GM13977 (cell line): ENCODE measurements around the gene P2RY2.
A peak's percentile ranks its signal among the peaks of the same experiment; 100 is the strongest.

Source experiments
- DNase-seq: peaks from one replicate; pipeline ENCODE4 v3.0.0; 2012; ENCODE audit warnings: low spot score
- in situ Hi-C: fragments of 300-500 bp; cut with MboI; formaldehyde crosslinking; loops from one replicate; pipeline ENCODE4 v1.12.0; 2022; ENCODE audit warnings: low sequenced_read_pairs, low pct_unique_long_range_greater_than_20kb, mixed read lengths, inconsistent platforms; ENCODE audit not compliant: unreplicated experiment
- TF ChIP-seq, protein P1 (sequence below): IDR thresholded peaks from 2 replicates; pipeline ENCODE4 v1.5.1; 2012; ENCODE audit warnings: mild to moderate bottlenecking, control low read depth; ENCODE audit not compliant: insufficient read depth; ENCODE audit errors: extremely low read depth, missing control alignments

P2RY2 gene

DNA sequence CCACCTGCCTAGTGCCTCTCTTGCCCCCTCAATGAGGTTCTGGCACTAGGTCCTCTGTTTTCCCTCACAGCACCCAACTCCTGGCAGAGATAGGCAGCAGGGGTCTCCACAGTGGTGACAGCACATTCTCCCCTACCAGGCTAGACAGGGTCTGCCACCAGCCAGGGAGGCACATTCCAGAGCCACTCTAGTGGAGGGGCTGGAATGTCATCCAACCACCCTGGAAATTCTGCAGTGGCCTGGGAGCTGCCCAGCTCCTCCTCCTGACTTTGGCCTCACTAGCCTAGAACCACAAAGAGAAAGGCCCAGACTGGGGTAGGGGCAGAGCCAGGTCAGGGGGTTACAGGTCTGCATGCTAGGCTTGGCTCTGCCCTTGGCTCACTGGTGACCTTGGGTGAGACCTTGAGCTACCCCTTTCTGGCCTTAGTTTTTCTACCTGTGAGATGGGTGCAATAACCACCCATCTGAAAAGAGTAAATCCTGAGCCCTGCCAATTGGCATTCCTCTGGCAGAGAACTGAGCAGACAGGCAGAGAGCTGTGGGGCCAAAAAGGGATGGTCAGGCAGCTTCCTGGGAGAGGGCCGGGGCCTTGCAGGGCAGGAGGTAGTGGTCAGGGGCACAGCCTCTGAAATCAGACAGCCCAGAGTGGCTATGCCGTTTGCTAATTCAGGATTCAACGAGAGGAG lies 7.1 kb downstream of the P2RY2 start:
- TF ChIP-seq, protein P1, sequence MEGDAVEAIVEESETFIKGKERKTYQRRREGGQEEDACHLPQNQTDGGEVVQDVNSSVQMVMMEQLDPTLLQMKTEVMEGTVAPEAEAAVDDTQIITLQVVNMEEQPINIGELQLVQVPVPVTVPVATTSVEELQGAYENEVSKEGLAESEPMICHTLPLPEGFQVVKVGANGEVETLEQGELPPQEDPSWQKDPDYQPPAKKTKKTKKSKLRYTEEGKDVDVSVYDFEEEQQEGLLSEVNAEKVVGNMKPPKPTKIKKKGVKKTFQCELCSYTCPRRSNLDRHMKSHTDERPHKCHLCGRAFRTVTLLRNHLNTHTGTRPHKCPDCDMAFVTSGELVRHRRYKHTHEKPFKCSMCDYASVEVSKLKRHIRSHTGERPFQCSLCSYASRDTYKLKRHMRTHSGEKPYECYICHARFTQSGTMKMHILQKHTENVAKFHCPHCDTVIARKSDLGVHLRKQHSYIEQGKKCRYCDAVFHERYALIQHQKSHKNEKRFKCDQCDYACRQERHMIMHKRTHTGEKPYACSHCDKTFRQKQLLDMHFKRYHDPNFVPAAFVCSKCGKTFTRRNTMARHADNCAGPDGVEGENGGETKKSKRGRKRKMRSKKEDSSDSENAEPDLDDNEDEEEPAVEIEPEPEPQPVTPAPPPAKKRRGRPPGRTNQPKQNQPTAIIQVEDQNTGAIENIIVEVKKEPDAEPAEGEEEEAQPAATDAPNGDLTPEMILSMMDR: no peak
- in situ Hi-C loops: no loop called here
- DNase-seq: no peak

DNA sequence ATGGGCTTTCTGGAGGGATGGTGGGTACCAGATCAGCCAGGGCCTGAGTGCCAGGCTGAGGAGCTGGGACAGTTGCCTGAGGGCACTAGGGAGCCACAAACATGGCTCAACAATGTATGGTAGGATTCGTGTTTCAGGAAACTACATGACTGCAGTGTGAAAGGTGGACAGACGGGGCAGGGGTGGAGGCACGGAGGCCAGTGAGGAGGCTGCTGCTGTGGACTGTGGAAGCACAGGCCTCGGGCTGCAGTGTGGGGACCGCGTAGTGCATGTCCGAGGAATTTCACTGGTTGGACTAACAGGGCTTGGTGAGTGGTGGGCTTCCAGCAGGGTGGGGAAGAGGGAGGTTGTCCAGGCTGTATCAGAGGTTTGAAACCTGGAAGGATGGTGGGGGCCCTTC lies 7.8 kb downstream of the P2RY2 start:
- in situ Hi-C loops: no loop called here
- DNase-seq: no peak
- TF ChIP-seq, protein P1: no peak

DNA sequence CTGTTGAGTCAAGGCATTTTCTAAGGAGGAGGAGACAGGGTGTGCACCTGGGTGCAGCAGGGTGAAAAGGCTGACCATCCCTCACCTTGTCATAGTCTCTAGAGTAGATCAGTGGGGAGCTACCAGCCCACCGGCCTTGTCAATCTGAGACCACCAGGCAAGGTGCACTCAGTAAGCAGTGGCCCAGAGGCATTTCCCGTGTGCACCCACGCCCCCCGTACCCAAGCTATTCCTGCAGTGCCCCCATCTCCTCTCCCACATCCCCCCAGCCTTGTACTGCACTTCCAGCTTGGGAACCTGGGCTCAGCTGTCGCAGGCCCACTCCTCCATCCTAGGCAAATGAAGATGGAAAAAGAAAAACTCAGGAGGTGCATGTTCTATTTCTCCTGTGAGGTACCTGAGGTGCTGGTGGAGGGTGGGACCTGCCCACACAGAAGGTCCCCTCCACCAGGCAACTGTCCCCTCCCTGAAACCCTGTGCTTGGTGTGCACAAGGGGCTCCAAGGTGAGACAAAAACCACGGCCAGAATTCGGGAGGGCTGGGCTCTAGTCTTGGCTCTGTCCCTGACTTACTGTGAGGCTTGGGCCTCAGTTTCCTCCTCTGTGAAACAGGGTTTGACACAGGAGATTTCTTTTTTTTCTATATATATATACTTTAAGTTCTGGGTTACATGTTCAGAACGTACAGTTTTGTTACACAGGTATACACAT lies 8.4 kb downstream of the P2RY2 start:
- in situ Hi-C loops: no loop called here
- TF ChIP-seq, protein P1: no peak
- DNase-seq: no peak

DNA sequence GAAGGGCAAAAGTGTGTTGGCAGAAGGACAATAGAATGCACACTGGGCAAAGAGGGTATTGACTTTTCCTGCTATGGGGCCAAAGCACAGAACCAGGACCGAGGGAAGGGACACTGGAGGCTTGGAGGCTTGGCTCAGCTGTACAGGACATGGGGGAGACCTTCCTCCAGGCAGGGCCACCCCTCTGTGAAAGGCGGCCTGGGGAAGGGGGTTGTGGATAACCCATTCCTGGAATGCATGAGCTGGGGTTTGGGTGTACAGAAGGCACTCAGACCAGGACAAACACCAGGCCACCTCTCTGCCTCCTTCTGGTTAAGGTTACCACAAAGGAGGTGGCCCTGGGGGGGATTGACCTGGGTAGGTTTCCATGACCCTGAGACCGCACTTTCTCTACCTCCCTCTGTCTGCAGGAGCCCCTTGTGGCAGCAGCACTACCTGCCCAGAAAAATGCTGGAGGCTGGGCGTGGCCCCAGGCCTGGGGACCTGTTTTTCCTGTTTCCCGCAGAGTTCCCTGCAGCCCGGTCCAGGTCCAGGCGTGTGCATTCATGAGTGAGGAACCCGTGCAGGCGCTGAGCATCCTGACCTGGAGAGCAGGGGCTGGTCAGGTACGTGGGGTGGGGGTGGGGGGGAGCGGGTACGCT lies 9.6 kb downstream of the P2RY2 start:
- in situ Hi-C loops: no loop called here
- TF ChIP-seq, protein P1: no peak
- no peak for DNase-seq

DNA sequence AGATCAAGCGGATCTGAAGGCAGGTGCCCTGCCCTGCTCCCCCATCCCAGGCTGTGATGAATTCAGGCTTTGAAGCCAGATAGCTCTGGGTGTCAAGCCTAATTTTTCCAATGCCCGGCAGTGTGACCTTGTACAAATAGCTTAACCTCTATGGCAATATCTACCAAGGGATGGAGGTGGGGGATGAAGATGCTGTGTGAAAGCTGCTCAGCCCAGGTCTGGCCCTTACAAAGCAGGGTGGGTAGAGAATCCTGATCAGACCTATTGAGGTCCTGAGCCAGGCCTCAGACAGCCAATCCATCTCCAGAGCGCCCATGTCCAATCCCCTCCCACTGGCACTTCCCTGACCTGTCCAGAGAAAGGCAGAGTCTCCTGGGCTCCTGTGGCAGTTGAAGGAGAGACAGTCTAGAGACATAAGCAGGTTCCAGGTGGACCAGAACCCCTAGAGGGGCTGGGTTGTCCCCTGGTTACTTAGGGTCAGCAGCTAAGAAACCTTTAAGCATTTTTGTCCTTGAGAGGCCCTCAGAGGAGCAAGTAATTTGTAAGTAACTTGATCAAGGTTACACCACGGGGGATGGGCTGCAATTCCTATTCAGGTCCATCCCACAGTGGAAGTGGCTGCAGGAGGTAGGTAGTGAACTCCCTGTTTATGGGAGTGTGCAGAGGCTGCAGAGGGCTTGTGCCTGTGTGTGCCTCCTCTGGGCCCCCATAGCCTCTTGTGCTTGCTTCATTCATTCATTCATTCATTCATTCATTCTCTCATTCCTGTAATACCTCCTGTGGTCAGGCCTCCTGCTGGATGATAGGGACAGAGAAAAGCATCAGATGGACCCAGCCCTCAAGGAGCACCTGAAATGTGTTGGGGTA lies 10.4 kb downstream of the P2RY2 start:
- TF ChIP-seq, protein P1: no peak
- in situ Hi-C loops: no loop called here
- DNase-seq: no peak

DNA sequence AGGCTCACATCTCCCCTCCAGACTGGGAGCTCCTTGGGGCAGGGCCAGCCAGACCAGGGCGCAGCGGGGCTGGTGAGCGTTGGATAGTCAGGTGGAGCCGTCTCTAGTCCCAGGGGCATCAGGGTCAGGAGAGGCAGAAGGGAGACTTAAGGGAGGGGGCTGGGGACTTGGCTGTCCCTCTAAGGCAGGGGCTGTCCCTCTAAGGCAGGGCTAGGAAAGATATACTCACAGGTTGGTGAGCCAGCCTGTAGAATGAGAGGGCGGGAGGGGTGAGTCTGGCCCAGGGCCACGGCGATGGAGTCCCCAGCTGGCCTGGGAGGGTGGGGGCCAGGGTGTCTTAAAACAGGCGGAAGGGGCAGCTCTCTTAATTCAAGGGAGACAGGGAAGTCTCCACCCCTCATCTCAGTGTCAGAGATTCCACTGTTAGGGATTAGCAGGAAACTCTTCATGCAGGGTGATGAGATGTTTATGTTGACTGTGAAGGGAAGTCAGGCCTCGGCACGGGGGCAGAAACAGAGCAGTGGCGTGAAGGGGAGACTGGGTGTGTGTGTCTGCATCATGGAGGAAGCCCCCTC lies 11.3 kb downstream of the P2RY2 start:
- TF ChIP-seq, protein P1: no peak
- DNase-seq: peak; percentile 10
- in situ Hi-C loops: no loop called here
